MM.1S (cell line): ENCODE measurements around the gene DDX54.

Experiments
- DNase-seq: peaks from one replicate; pipeline ENCODE4 v3.0.0-alpha.2; 2015
- H2AFZ ChIP-seq: fragments of 300-600 bp; sonication (generic); 2 replicates; pipeline ENCODE4 v1.6.0; 2016; ENCODE audit warnings: antibody characterized with exemption, low read length
- H3F3A ChIP-seq: fragments of 300-600 bp; sonication (generic); 2 replicates; pipeline ENCODE4 v1.6.1; 2016; ENCODE audit warnings: mild to moderate bottlenecking, antibody characterized with exemption, low read length, moderate library complexity, mixed read lengths; ENCODE audit not compliant: insufficient read depth
- H3K27ac ChIP-seq: fragments of 300-600 bp; sonication (generic); 2 replicates; pipeline ENCODE4 v1.5.1; 2016; ENCODE audit warnings: mild to moderate bottlenecking, low read length
- H3K27me3 ChIP-seq: fragments of 300-600 bp; sonication (generic); replicated peaks from 2 replicates; pipeline ENCODE4 v1.6.0; 2016; ENCODE audit warnings: low read length; ENCODE audit not compliant: insufficient read depth
- H3K36me3 ChIP-seq: fragments of 300-600 bp; sonication (generic); replicated peaks from 2 replicates; pipeline ENCODE4 v1.6.1; 2016; ENCODE audit warnings: mild to moderate bottlenecking, low read length, mixed read lengths; ENCODE audit not compliant: insufficient read depth
- H3K4me1 ChIP-seq: fragments of 300-600 bp; sonication (generic); 2 replicates; pipeline ENCODE4 v1.6.1; 2016; ENCODE audit warnings: low read length, mixed read lengths
- H3K4me2 ChIP-seq: fragments of 300-600 bp; sonication (generic); 2 replicates; pipeline ENCODE4 v1.6.0; 2016; ENCODE audit warnings: low read depth, low read length
- H3K4me3 ChIP-seq: fragments of 300-600 bp; sonication (generic); 2 replicates; pipeline ENCODE4 v1.5.1; 2016; ENCODE audit warnings: low read length, mixed read lengths
- H3K79me2 ChIP-seq: fragments of 300-600 bp; sonication (generic); 2 replicates; pipeline ENCODE4 v1.6.1; 2016; ENCODE audit warnings: mixed run types, low read length, mixed read lengths
- H3K9ac ChIP-seq: fragments of 300-600 bp; sonication (generic); 2 replicates; pipeline ENCODE4 v1.6.1; 2016; ENCODE audit warnings: low read length, mixed read lengths
- H3K9me2 ChIP-seq: fragments of 300-600 bp; sonication (generic); replicated peaks from 2 replicates; pipeline ENCODE4 v1.6.1; 2016; ENCODE audit warnings: mild to moderate bottlenecking, low read length, mixed read lengths; ENCODE audit not compliant: insufficient read depth
- H3K9me3 ChIP-seq: fragments of 300-600 bp; sonication (generic); replicated peaks from 2 replicates; pipeline ENCODE4 v1.6.1; 2016; ENCODE audit warnings: mild to moderate bottlenecking, low read length, mixed read lengths; ENCODE audit not compliant: insufficient read depth
- H4K20me1 ChIP-seq: fragments of 300-600 bp; sonication (generic); 2 replicates; pipeline ENCODE4 v1.6.1; 2016; ENCODE audit warnings: mild to moderate bottlenecking, low read length, moderate library complexity, mixed read lengths; ENCODE audit not compliant: insufficient read depth
- CTCF ChIP-seq: fragments of 300-600 bp; sonication (generic); IDR thresholded peaks from 2 replicates; pipeline ENCODE4 v1.5.1; 2016; ENCODE audit warnings: antibody characterized with exemption, low read length, mixed read lengths
- EZH2 ChIP-seq: fragments of 300-600 bp; sonication (generic); optimal IDR thresholded peaks from 2 replicates; pipeline ENCODE3; 2017; ENCODE audit warnings: low read depth, mild to moderate bottlenecking, antibody characterized with exemption, low read length, mixed read lengths
- EZH2phosphoT487 ChIP-seq: fragments of 300-600 bp; sonication (generic); IDR thresholded peaks from 2 replicates; pipeline ENCODE4 v1.6.1; 2018; ENCODE audit warnings: antibody characterized with exemption, low read length

The DDX54 gene

GRCh38 chr12:113190761-113191160 lies 5.5 kb upstream of the DDX54 start:
- no peak overlapping the region for H3K4me3 ChIP-seq
- H3K9me2 ChIP-seq: no peaks in the 10 kb centered on the region
- no peaks in the 10 kb centered on the region for H3F3A ChIP-seq
- peaks cover 5% of the 10 kb centered on the region; the same call in 1 of the 2 replicates for H3K4me1 ChIP-seq
- no peaks in the 10 kb centered on the region for H3K36me3 ChIP-seq
- H3K9ac ChIP-seq: no peak overlapping the region
- peaks cover 12% of the 10 kb centered on the region for H3K79me2 ChIP-seq
- no peak for TF ChIP-seq EZH2phosphoT487
- TF ChIP-seq CTCF: no peak
- TF ChIP-seq EZH2: no peak
- H3K4me2 ChIP-seq: no peak overlapping the region
- no peaks in the 10 kb centered on the region for H3K27me3 ChIP-seq
- H3K27ac ChIP-seq: no peak overlapping the region
- no peaks in the 10 kb centered on the region for H3K9me3 ChIP-seq
- no peaks in the 10 kb centered on the region for H4K20me1 ChIP-seq
- no peak for DNase-seq
- H2AFZ ChIP-seq: no peak overlapping the region

GRCh38 chr12:113189361-113189760 lies 4.1 kb upstream of the DDX54 start:
- H3K4me1 ChIP-seq: peaks cover 5% of the 10 kb centered on the region; the same call in 1 of the 2 replicates
- H3F3A ChIP-seq: no peaks in the 10 kb centered on the region
- H3K27ac ChIP-seq: no peak overlapping the region
- H3K9me2 ChIP-seq: no peaks in the 10 kb centered on the region
- no peaks in the 10 kb centered on the region for H3K27me3 ChIP-seq
- no peak for TF ChIP-seq EZH2phosphoT487
- no peak for TF ChIP-seq CTCF
- no peak for TF ChIP-seq EZH2
- H3K9me3 ChIP-seq: no peaks in the 10 kb centered on the region
- no peak overlapping the region for H3K4me3 ChIP-seq
- no peak overlapping the region for H2AFZ ChIP-seq
- H3K79me2 ChIP-seq: peaks cover 18% of the 10 kb centered on the region
- H3K9ac ChIP-seq: no peak overlapping the region
- H4K20me1 ChIP-seq: no peaks in the 10 kb centered on the region
- H3K4me2 ChIP-seq: no peak overlapping the region
- H3K36me3 ChIP-seq: no peaks in the 10 kb centered on the region
- DNase-seq: no peak

DNA sequence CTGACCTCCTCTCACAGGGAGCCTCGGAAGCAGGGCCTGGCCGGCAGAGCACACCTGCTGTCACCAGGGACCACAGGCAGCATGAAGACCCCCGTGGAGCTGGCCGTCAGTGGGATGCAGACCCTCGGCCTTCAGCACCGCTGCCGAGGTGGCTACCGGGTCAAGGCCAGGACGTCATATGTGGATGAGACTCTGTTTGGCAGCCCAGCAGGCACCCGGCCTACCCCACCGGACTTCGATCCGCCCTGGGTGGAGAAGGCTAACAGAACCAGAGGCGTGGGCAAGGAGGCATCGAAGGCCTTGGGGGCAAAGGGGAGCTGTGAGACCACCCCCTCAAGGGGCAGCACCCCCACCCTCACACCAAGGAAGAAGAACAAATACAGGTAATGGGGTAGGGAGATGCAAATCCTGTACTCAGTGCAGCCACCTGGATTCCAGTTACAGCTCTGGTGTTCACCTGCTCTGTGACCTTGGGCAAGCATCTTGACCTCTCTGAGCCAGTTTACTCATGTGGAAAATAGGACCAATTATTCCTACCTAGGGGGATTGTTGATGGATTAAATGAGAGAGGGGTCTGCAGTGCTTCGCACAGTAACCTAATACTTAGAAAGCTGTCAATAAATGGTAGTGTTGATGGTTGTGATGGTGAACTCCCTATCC lies 1.5 kb upstream of the DDX54 start:
- Histone ChIP-seq H3K4me1 (peaks cover 5% of the 10 kb centered on the region; the same call in 1 of the 2 replicates), H3K9me3 (no peaks in the 10 kb centered on the region), H3K4me2 (peak overlapping the region; percentile 66; the same call in 1 of the 2 replicates), H3K27ac (no peak overlapping the region), H3K36me3 (no peaks in the 10 kb centered on the region), H3K9ac (no peak overlapping the region), H3K79me2 (peaks cover 42% of the 10 kb centered on the region), H3K4me3 (peak overlapping the region; percentile 88; the same call in 1 of the 2 replicates), H3K9me2 (no peaks in the 10 kb centered on the region), H2AFZ (no peak overlapping the region), H3K27me3 (no peaks in the 10 kb centered on the region), H3F3A (no peaks in the 10 kb centered on the region), H4K20me1 (no peaks in the 10 kb centered on the region)
- TF ChIP-seq CTCF (no peak), EZH2phosphoT487 (no peak)
- DNase-seq: no peak
